Muscle layer of duodenum (tissue), 2 donors: ENCODE results near the gene SIGMAR1.

Experiments
- H3K27ac ChIP-seq: one replicate; pipeline ENCODE4 v1.7.0; 2013; ENCODE audit warnings: mild to moderate bottlenecking, low read length
- H3K27me3 ChIP-seq: one replicate; pipeline ENCODE4 v1.7.0; 2013; ENCODE audit warnings: low read depth, mild to moderate bottlenecking, control low read depth, low read length
- H3K36me3 ChIP-seq, 2 donors: one replicate each; pipeline ENCODE4 v1.7.0; 2013; ENCODE audit warnings: low read length in 2 of 2, control low read depth in 1 of 2, mild to moderate bottlenecking in 1 of 2; ENCODE audit not compliant: insufficient read depth in 2 of 2, control insufficient read depth in 1 of 2
- H3K4me1 ChIP-seq, 2 donors: one replicate each; pipeline ENCODE4 v1.7.0; 2013; ENCODE audit warnings: low read length in 2 of 2, mild to moderate bottlenecking in 2 of 2, control low read depth in 1 of 2, moderate library complexity in 1 of 2; ENCODE audit not compliant: insufficient read depth in 2 of 2, control insufficient read depth in 1 of 2
- H3K4me3 ChIP-seq, 2 donors: one replicate each; pipeline ENCODE4 v1.7.0; 2013; ENCODE audit warnings: low read length in 2 of 2, low read depth in 1 of 2, mild to moderate bottlenecking in 1 of 2
- H3K9me3 ChIP-seq, 2 donors: one replicate each; pipeline ENCODE4 v1.7.0; 2013; ENCODE audit warnings: low read length in 2 of 2, control low read depth in 1 of 2, mild to moderate bottlenecking in 1 of 2; ENCODE audit not compliant: control insufficient read depth in 1 of 2
- donor health status: healthy.

The SIGMAR1 gene

GRCh38 chr9:34637356-34638137 is at the start of gene SIGMAR1:
SIGMAR1 (minus strand) TSS chr9:34637787; CDS start chr9:34637697, 90 bp downstream.
- Histone ChIP-seq H3K27me3 (no peaks in the 10 kb centered on the region), H3K4me3 (peak within 1 kb of the TSS; percentile 63 to 90), H3K4me1 (peaks cover 5 to 22% of the 10 kb centered on the region in 2 donors), H3K27ac (peak within 1 kb of the TSS; percentile 78), H3K36me3 (peaks cover 6 to 10% of the 10 kb centered on the region in 2 donors), H3K9me3 (no peaks in the 10 kb centered on the region)

GRCh38 chr9:34686732-34687131 is 49.1 kb upstream of the SIGMAR1 start:
- peaks cover 0 to 3% of the 10 kb centered on the region in 2 donors for H3K36me3 ChIP-seq
- H3K27me3 ChIP-seq, result no peaks in the 10 kb centered on the region
- H3K27ac ChIP-seq, result no peak overlapping the region
- no peaks in the 10 kb centered on the region for H3K9me3 ChIP-seq
- no peaks in the 10 kb centered on the region for H3K4me1 ChIP-seq
- H3K4me3 ChIP-seq, result no peak overlapping the region

- no peaks in the 10 kb centered on the region for H3K4me1 ChIP-seq
- H3K27me3 ChIP-seq, result no peaks in the 10 kb centered on the region
- H3K9me3 ChIP-seq, result no peaks in the 10 kb centered on the region
- no peak overlapping the region for H3K27ac ChIP-seq
- peaks cover 0 to 3% of the 10 kb centered on the region in 2 donors for H3K36me3 ChIP-seq
- H3K4me3 ChIP-seq, result no peak overlapping the region
Observed at GRCh38 chr9:34686231-34686630, 48.6 kb upstream of the SIGMAR1 start.

GRCh38 chr9:34685591-34685990 is 48.0 kb upstream of the SIGMAR1 start:
- H3K27me3 ChIP-seq, result no peaks in the 10 kb centered on the region
- no peak overlapping the region for H3K4me3 ChIP-seq
- H3K4me1 ChIP-seq, result no peaks in the 10 kb centered on the region
- H3K9me3 ChIP-seq, result no peaks in the 10 kb centered on the region
- H3K27ac ChIP-seq, result no peak overlapping the region
- peaks cover 0 to 3% of the 10 kb centered on the region in 2 donors for H3K36me3 ChIP-seq

- H3K4me3 ChIP-seq, result no peak overlapping the region
- H3K27ac ChIP-seq, result no peak overlapping the region
- peaks cover 0 to 3% of the 10 kb centered on the region in 2 donors for H3K36me3 ChIP-seq
- H3K9me3 ChIP-seq, result no peaks in the 10 kb centered on the region
- no peaks in the 10 kb centered on the region for H3K4me1 ChIP-seq
- no peaks in the 10 kb centered on the region for H3K27me3 ChIP-seq
Observed at GRCh38 chr9:34684816-34685215, 47.2 kb upstream of the SIGMAR1 start.

- H3K27me3 ChIP-seq, result no peaks in the 10 kb centered on the region
- H3K9me3 ChIP-seq, result no peaks in the 10 kb centered on the region
- H3K4me3 ChIP-seq, result no peak overlapping the region
- no peak overlapping the region for H3K27ac ChIP-seq
- H3K4me1 ChIP-seq, result no peaks in the 10 kb centered on the region
- peaks cover 0 to 3% of the 10 kb centered on the region in 2 donors for H3K36me3 ChIP-seq
Observed at GRCh38 chr9:34684145-34684544, 46.6 kb upstream of the SIGMAR1 start.

- Histone ChIP-seq H3K9me3 (no peaks in the 10 kb centered on the region), H3K27me3 (no peaks in the 10 kb centered on the region), H3K27ac (no peak overlapping the region), H3K36me3 (no peaks in the 10 kb centered on the region), H3K4me1 (no peaks in the 10 kb centered on the region), H3K4me3 (no peak overlapping the region)
Observed at GRCh38 chr9:34675869-34676268, 38.3 kb upstream of the SIGMAR1 start.

GRCh38 chr9:34675048-34675714 is 37.6 kb upstream of the SIGMAR1 start:
- Histone ChIP-seq H3K9me3 (no peaks in the 10 kb centered on the region), H3K36me3 (no peaks in the 10 kb centered on the region), H3K4me3 (no peak overlapping the region), H3K27me3 (no peaks in the 10 kb centered on the region), H3K27ac (no peak overlapping the region), H3K4me1 (no peaks in the 10 kb centered on the region)

- H3K27me3 ChIP-seq, result no peaks in the 10 kb centered on the region
- H3K9me3 ChIP-seq, result no peaks in the 10 kb centered on the region
- H3K27ac ChIP-seq, result no peak overlapping the region
- H3K36me3 ChIP-seq, result no peaks in the 10 kb centered on the region
- no peaks in the 10 kb centered on the region for H3K4me1 ChIP-seq
- H3K4me3 ChIP-seq, result no peak overlapping the region
Observed at GRCh38 chr9:34674440-34674839, 36.9 kb upstream of the SIGMAR1 start.

- H3K4me1 ChIP-seq, result no peaks in the 10 kb centered on the region
- H3K27ac ChIP-seq, result no peak overlapping the region
- no peaks in the 10 kb centered on the region for H3K36me3 ChIP-seq
- no peak overlapping the region for H3K4me3 ChIP-seq
- no peaks in the 10 kb centered on the region for H3K27me3 ChIP-seq
- H3K9me3 ChIP-seq, result no peaks in the 10 kb centered on the region
Observed at GRCh38 chr9:34671307-34671706, 33.7 kb upstream of the SIGMAR1 start.

GRCh38 chr9:34669809-34670562 is 32.4 kb upstream of the SIGMAR1 start:
- no peak overlapping the region for H3K27ac ChIP-seq
- peaks cover 0 to under 1% of the 10 kb centered on the region in 2 donors for H3K4me1 ChIP-seq
- no peak overlapping the region for H3K4me3 ChIP-seq
- H3K9me3 ChIP-seq, result no peaks in the 10 kb centered on the region
- no peaks in the 10 kb centered on the region for H3K27me3 ChIP-seq
- no peaks in the 10 kb centered on the region for H3K36me3 ChIP-seq
